HL-60 (cell line): ENCODE data around the gene GPX4.

Experiments
- CTCF ChIP-seq: IDR thresholded peaks from one replicate; pipeline ENCODE4 v1.5.1; 2011; ENCODE audit warnings: low read length, control low read depth, inconsistent platforms; ENCODE audit not compliant: insufficient read depth
- GABPA ChIP-seq: IDR thresholded peaks from 2 replicates; pipeline ENCODE4 v1.6.1; 2012; ENCODE audit warnings: low read depth
- POLR2AphosphoS5 ChIP-seq: IDR thresholded peaks from 2 replicates; pipeline ENCODE4 v1.6.1; 2012; ENCODE audit warnings: low read depth
- REST ChIP-seq: IDR thresholded peaks from 2 replicates; pipeline ENCODE4 v1.6.1; 2012; ENCODE audit warnings: low read depth; ENCODE audit not compliant: insufficient replicate concordance

GRCh38 chr19:1135454-1135853 is 31.7 kb downstream of the GPX4 start:
- TF ChIP-seq CTCF (no peak), POLR2AphosphoS5 (no peak), REST (no peak), GABPA (no peak)
